Upper lobe of left lung (tissue), 6 donors: ENCODE results near the gene VASN. TPM values are rescaled to one million over a fixed set of nuclear protein-coding genes. Genes with fewer than 3 reads are reported as not detected.

Source experiments
- ATAC-seq, 2 donors: fragments of 200-7000 bp; cut with Tn5 transposase; one replicate each; pipeline ENCODE4 v1.9.1; 2022; ENCODE audit warnings: mild to moderate bottlenecking in 2 of 2, moderate library complexity in 2 of 2; ENCODE audit not compliant: low FRiP score in 2 of 2
- DNase-seq, 2 donors: peaks; one replicate each; pipeline ENCODE4 v3.0.0-alpha.2; 2019 to 2020
- H3K27ac ChIP-seq, 4 donors: fragments of 200-600 bp; sonication (generic); one replicate each; pipeline ENCODE4 v1.5.1; 2016 to 2019
- H3K27me3 ChIP-seq, 4 donors: fragments of 200-600 bp; sonication (generic); one replicate each; pipeline ENCODE4 v1.5.1; 2017 to 2019
- H3K36me3 ChIP-seq, 4 donors: fragments of 200-600 bp; sonication (generic); one replicate each; pipeline ENCODE4 v1.5.1; 2016 to 2019
- H3K4me1 ChIP-seq, 4 donors: fragments of 200-600 bp; sonication (generic); one replicate each; pipeline ENCODE4 v1.5.1; 2018 to 2019
- H3K4me3 ChIP-seq, 4 donors: fragments of 200-600 bp; sonication (generic); one replicate each; pipeline ENCODE4 v1.5.1; 2017 to 2019; ENCODE audit warnings: mild to moderate bottlenecking in 2 of 4, moderate library complexity in 1 of 4
- H3K9me3 ChIP-seq, 4 donors: fragments of 200-600 bp; sonication (generic); one replicate each; pipeline ENCODE4 v1.5.1; 2018 to 2019
- EP300 ChIP-seq, 4 donors: sonication (generic); formaldehyde crosslinking; IDR thresholded peaks; one replicate each; pipeline ENCODE4 v1.5.1; 2017; ENCODE audit warnings: antibody characterized with exemption in 4 of 4, control low read depth in 2 of 4
- POLR2A ChIP-seq, 4 donors: fragments of 450-650 bp; IDR thresholded peaks; one replicate each; pipeline ENCODE4 v1.5.1; 2016 to 2017; ENCODE audit warnings: antibody characterized with exemption in 4 of 4, mild to moderate bottlenecking in 2 of 4
- POLR2AphosphoS5 ChIP-seq, 2 donors: sonication (generic); formaldehyde crosslinking; IDR thresholded peaks; one replicate each; pipeline ENCODE4 v1.5.1; 2017; ENCODE audit warnings: antibody characterized with exemption in 2 of 2
- WGBS, 2 donors: methylation state at CpG; one replicate each; pipeline ENCODE4 v1.1.5; 2017 to 2018; 5-methylcytosine and 5-hydroxymethylcytosine counted together
- total RNA-seq, 6 donors: library from RNA; depleted of rRNA in 4 of 6; stranded (reverse); fragments of >200 nt in 4 of 6; gene quantifications; one replicate each; pipeline versions ENCODE4 v1.1.0 to v1.2.1, GENCODE V29; 2016 to 2021
- TF ChIP-seq, protein P1 (sequence below), 6 experiments: fragments of 450-650 bp in 4 of 6; fragments of 200-600 bp in 2 of 6; sonication (generic) in 2 of 6; IDR thresholded peaks; one replicate each; pipeline ENCODE4 v1.5.1; 2016 to 2019; ENCODE audit warnings: antibody characterized with exemption in 6 of 6
- donor health status: DM: no; HTN: no; CAD: no; lungs with moderate emphysema.
- donor health status: DM: no; HTN: yes; CAD: no; lungs with severe emphysema.

Gene VASN
- total RNA-seq, 6 donors from 2014 or later: 11.4 to 40.6 (median 30.2) TPM

DNA sequence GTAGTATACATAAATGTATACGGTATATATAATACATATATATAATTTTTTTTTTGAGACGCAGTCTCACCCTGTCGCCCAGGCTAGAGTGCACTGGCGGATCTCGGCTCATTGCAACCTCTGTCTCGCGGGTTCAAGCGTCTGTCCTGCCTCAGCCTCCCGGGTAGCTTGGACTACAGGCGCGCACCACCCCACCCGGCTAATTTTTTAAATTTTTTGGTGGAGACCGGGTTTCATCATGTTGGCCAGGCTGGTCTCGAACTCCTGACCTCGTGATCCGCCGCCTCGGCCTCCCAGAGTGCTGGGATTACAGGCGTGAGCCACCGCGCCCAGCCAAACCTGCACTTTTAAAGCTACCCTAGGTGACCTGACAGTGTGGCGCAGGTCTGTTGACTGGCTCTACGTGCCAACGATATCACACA, 21.3 kb upstream of the VASN start:
- WGBS, 2 donors: 34 to 37% methylated on average over 20 to 24 of the region's 24 CpGs
- Histone ChIP-seq H3K4me1 (peaks cover 40 to 58% (median 51%) of the 10 kb centered on the region in 4 donors), H3K27me3 (no peaks in the 10 kb centered on the region), H3K27ac (peak overlapping the region; percentile 84 to 91 (median 88)), H3K36me3 (peaks cover 0 to 13% (median 8%) of the 10 kb centered on the region in 4 donors), H3K4me3 (peak overlapping the region; percentile 86 to 99 (median 94)), H3K9me3 (no peaks in the 10 kb centered on the region)
- DNase-seq (no peak), ATAC-seq (no peak)
- TF ChIP-seq EP300 (IDR thresholded peaks at IDR 0.05) (no peak), POLR2A (IDR thresholded peaks at IDR 0.05) (no peak), POLR2AphosphoS5 (IDR thresholded peaks at IDR 0.05) (no peak)
- TF ChIP-seq, protein P1, sequence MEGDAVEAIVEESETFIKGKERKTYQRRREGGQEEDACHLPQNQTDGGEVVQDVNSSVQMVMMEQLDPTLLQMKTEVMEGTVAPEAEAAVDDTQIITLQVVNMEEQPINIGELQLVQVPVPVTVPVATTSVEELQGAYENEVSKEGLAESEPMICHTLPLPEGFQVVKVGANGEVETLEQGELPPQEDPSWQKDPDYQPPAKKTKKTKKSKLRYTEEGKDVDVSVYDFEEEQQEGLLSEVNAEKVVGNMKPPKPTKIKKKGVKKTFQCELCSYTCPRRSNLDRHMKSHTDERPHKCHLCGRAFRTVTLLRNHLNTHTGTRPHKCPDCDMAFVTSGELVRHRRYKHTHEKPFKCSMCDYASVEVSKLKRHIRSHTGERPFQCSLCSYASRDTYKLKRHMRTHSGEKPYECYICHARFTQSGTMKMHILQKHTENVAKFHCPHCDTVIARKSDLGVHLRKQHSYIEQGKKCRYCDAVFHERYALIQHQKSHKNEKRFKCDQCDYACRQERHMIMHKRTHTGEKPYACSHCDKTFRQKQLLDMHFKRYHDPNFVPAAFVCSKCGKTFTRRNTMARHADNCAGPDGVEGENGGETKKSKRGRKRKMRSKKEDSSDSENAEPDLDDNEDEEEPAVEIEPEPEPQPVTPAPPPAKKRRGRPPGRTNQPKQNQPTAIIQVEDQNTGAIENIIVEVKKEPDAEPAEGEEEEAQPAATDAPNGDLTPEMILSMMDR (IDR thresholded peaks at IDR 0.05): no peak

GRCh38 chr16:4350787-4351659, 20.6 kb upstream of the VASN start, which contains the start of gene PAM16:
PAM16 (minus strand) TSS chr16:4351321; CDS start chr16:4351234, 87 bp downstream.
- DNase-seq (peak; percentile 97 to 99), ATAC-seq (peak; percentile 94 to 96)
- WGBS, 2 donors: 0 to 1% methylated on average over 10 to 11 of the region's 81 CpGs
- TF ChIP-seq POLR2A (IDR thresholded peaks at IDR 0.05) (peak in 1 of 4 donors; percentile 72), EP300 (IDR thresholded peaks at IDR 0.05) (no peak), POLR2AphosphoS5 (IDR thresholded peaks at IDR 0.05) (peak; percentile 69 to 81)
- TF ChIP-seq, protein P1 (IDR thresholded peaks at IDR 0.05): peak in 2 of 6 experiments; percentile 19 to 33
- H3K4me3 ChIP-seq: peak within 1 kb of the TSS; percentile 86 to 99 (median 94)
- H3K27ac ChIP-seq: peak within 1 kb of the TSS; percentile 84 to 91 (median 88)
- peaks cover 0 to 17% (median 8%) of the 10 kb centered on the region in 4 donors for H3K36me3 ChIP-seq
- H3K27me3 ChIP-seq: no peaks in the 10 kb centered on the region
- peaks cover 36 to 51% (median 44%) of the 10 kb centered on the region in 4 donors for H3K4me1 ChIP-seq
- no peaks in the 10 kb centered on the region for H3K9me3 ChIP-seq

- 78 to 81% methylated on average over 7 of the region's 7 CpGs for WGBS, 2 donors
- no peak for ATAC-seq
- no peak for DNase-seq
Observed at GRCh38 chr16:4351880-4352279, 19.8 kb upstream of the VASN start.

GRCh38 chr16:4352843-4353242, 18.8 kb upstream of the VASN start:
- Histone ChIP-seq H3K36me3 (peaks cover 0 to 22% (median 14%) of the 10 kb centered on the region in 4 donors), H3K27me3 (no peaks in the 10 kb centered on the region), H3K4me3 (no peak overlapping the region), H3K27ac (no peak overlapping the region), H3K4me1 (peaks cover 24 to 33% (median 28%) of the 10 kb centered on the region in 4 donors), H3K9me3 (no peaks in the 10 kb centered on the region)
- ATAC-seq (no peak), DNase-seq (no peak)
- WGBS, 2 donors: 83 to 84% methylated on average over 5 of the region's 5 CpGs
- TF ChIP-seq POLR2AphosphoS5 (IDR thresholded peaks at IDR 0.05) (no peak), EP300 (IDR thresholded peaks at IDR 0.05) (no peak), POLR2A (IDR thresholded peaks at IDR 0.05) (no peak)
- TF ChIP-seq, protein P1 (IDR thresholded peaks at IDR 0.05): no peak

More at GRCh38 chr16:4351880-4352279, 19.8 kb upstream of the VASN start:
- TF ChIP-seq EP300 (IDR thresholded peaks at IDR 0.05): no peak
- no peak for TF ChIP-seq POLR2A (IDR thresholded peaks at IDR 0.05)
- TF ChIP-seq POLR2AphosphoS5 (IDR thresholded peaks at IDR 0.05): no peak
- TF ChIP-seq, protein P1 (IDR thresholded peaks at IDR 0.05): no peak
- H3K4me1 ChIP-seq: peaks cover 28 to 43% (median 36%) of the 10 kb centered on the region in 4 donors
- no peak overlapping the region for H3K27ac ChIP-seq
- no peaks in the 10 kb centered on the region for H3K27me3 ChIP-seq
- H3K4me3 ChIP-seq: no peak overlapping the region
- H3K9me3 ChIP-seq: no peaks in the 10 kb centered on the region
- peaks cover 0 to 19% (median 10%) of the 10 kb centered on the region in 4 donors for H3K36me3 ChIP-seq
